Transverse colon (tissue), 4 donors: ENCODE results near the gene EPHA8.

Experiments used
- EP300 ChIP-seq: sonication (generic); formaldehyde crosslinking; IDR thresholded peaks from one replicate; pipeline ENCODE4 v1.6.1; 2017; ENCODE audit warnings: antibody characterized with exemption, low read depth
- POLR2A ChIP-seq: fragments of 450-650 bp; IDR thresholded peaks from one replicate; pipeline ENCODE4 v1.6.1; 2016; ENCODE audit warnings: antibody characterized with exemption, mild to moderate bottlenecking, moderate library complexity
- POLR2AphosphoS5 ChIP-seq, 3 donors: sonication (generic); formaldehyde crosslinking; IDR thresholded peaks; one replicate each; pipeline ENCODE4 v1.6.1; 2016; ENCODE audit warnings: antibody characterized with exemption in 3 of 3
- TF ChIP-seq, protein P1 (sequence below), 5 experiments: fragments of 200-600 bp in 3 of 5; fragments of 450-650 bp in 2 of 5; sonication (generic) in 3 of 5; IDR thresholded peaks; 1 replicate in 2 of 5; 2 replicates in 3 of 5; pipeline ENCODE4 v1.5.1; 2016 to 2017; ENCODE audit warnings: antibody characterized with exemption in 5 of 5, inconsistent platforms in 3 of 5, mild to moderate bottlenecking in 2 of 5, moderate library complexity in 1 of 5

DNA sequence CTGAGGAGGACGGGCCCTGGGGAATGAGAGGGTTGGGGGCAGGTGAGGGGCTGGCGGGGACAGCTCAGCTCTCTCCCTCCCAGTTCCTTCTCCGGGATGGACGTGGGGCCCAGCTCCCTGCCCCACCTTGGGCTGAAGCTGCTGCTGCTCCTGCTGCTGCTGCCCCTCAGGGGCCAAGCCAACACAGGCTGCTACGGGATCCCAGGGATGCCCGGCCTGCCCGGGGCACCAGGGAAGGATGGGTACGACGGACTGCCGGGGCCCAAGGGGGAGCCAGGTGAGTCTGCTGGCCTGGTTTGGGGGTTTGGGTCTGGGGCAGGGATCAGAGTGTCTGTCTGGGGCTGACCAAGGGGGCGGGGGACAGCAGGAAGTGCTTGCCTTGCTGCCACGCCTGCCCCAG lies 80.6 kb downstream of the EPHA8 start:
- TF ChIP-seq, protein P1, sequence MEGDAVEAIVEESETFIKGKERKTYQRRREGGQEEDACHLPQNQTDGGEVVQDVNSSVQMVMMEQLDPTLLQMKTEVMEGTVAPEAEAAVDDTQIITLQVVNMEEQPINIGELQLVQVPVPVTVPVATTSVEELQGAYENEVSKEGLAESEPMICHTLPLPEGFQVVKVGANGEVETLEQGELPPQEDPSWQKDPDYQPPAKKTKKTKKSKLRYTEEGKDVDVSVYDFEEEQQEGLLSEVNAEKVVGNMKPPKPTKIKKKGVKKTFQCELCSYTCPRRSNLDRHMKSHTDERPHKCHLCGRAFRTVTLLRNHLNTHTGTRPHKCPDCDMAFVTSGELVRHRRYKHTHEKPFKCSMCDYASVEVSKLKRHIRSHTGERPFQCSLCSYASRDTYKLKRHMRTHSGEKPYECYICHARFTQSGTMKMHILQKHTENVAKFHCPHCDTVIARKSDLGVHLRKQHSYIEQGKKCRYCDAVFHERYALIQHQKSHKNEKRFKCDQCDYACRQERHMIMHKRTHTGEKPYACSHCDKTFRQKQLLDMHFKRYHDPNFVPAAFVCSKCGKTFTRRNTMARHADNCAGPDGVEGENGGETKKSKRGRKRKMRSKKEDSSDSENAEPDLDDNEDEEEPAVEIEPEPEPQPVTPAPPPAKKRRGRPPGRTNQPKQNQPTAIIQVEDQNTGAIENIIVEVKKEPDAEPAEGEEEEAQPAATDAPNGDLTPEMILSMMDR (IDR thresholded peaks at IDR 0.05): no peak
- TF ChIP-seq POLR2AphosphoS5 (IDR thresholded peaks at IDR 0.05) (no peak), POLR2A (no peak), EP300 (no peak)
